Esophagus muscularis mucosa (tissue), 4 donors: ENCODE measurements around the gene VAMP8.

ENCODE experiments used
- CTCF ChIP-seq, 3 experiments: fragments of 200-600 bp in 2 of 3; fragments of 450-650 bp in 1 of 3; sonication (generic) in 2 of 3; IDR thresholded peaks; one replicate each; pipeline ENCODE4 v1.5.1; 2017 to 2019; ENCODE audit warnings: antibody characterized with exemption in 3 of 3, mild to moderate bottlenecking in 2 of 3, moderate library complexity in 1 of 3
- EP300 ChIP-seq: sonication (generic); formaldehyde crosslinking; IDR thresholded peaks from one replicate; pipeline ENCODE4 v1.6.1; 2017; ENCODE audit warnings: antibody characterized with exemption
- POLR2A ChIP-seq: fragments of 450-650 bp; IDR thresholded peaks from one replicate; pipeline ENCODE4 v1.6.1; 2017; ENCODE audit warnings: antibody characterized with exemption, moderate library complexity, mild to moderate bottlenecking, low read depth
- POLR2AphosphoS5 ChIP-seq, 2 donors: sonication (generic); formaldehyde crosslinking; IDR thresholded peaks; one replicate each; pipeline ENCODE4 v1.6.1; 2017; ENCODE audit warnings: antibody characterized with exemption in 2 of 2

GRCh38 chr2:85539361-85540132 is 37.8 kb upstream of the VAMP8 start:
- TF ChIP-seq EP300: no peak
- no peak for TF ChIP-seq CTCF (IDR thresholded peaks at IDR 0.05)
- peak; percentile 82 to 83 for TF ChIP-seq POLR2AphosphoS5 (IDR thresholded peaks at IDR 0.05)
- TF ChIP-seq POLR2A: no peak
